Epithelial cell of prostate (primary cell): ENCODE measurements around the gene ZNF804B.

Source experiments
- DNase-seq: peaks from one replicate; pipeline ENCODE4 v3.0.0-alpha.2; 2011; ENCODE audit warnings: low read depth, low spot score
- H3K27ac ChIP-seq: fragments of 450-650 bp; 2 replicates; pipeline ENCODE4 v1.5.1; 2017; ENCODE audit warnings: mild to moderate bottlenecking

ZNF804B gene

GRCh38 chr7:88826222-88826621 lies 66.7 kb downstream of the ZNF804B start:
- no peak overlapping the region for H3K27ac ChIP-seq
- no peak for DNase-seq

- H3K27ac ChIP-seq: no peak overlapping the region
- no peak for DNase-seq
These were observed 75.7 kb downstream of the ZNF804B start for GRCh38 chr7:88835147-88835728.

DNA sequence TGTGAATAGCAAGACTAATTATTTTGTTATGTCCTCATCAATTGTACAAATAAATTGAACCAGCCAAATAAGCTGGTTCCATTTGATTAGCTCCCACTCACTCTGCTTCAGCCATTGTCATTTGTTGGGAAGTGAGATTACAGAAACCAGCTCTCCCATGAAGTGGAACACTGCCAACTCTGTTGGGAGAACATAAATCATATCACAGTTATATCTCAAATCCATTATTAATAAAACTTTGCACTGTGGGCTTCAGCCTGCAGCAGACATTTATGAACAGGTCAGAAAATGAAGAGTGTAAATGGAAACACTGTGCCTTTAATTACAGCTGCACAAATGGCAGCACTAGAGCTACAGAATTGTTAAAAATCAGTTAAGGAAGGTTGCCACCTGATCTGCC lies 82.7 kb downstream of the ZNF804B start:
- H3K27ac ChIP-seq: no peak overlapping the region
- no peak for DNase-seq

DNA sequence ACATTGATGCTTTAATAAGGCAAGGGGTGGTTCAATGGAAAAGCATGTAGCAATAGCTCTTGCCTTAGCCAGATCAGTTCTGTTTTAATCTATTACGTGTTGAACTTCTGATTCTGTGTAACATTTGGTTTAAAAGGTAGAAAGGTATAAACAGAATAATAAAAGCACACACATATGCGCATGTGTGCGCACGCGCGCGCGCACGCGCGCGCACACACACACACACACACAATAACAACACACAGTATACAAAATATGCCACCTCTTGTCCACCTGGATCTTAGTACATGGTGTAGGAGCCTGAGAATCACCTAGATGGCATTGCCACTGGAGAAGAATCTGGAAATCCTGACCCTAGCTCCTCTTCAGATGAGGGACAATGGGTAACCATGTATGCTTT lies 85.6 kb downstream of the ZNF804B start:
- H3K27ac ChIP-seq: no peak overlapping the region
- DNase-seq: no peak

DNA sequence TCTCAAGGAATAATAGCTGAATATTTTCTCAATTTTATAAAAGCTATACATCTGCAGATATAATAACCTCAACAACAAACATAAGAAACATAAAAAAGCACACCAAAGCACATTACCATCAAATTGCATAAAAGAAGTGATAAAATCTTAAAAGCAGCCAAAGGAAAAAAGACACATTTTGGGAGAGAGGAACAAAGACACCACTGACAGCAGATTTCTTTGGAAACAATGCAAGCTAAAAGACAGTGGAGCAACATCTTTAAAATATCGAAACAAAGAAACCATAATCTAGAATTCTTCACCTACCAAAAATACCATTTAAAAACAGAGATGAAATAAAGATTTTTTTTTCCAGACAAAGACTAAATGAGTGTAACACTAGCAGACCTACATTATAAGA lies 91.7 kb downstream of the ZNF804B start:
- no peak overlapping the region for H3K27ac ChIP-seq
- no peak for DNase-seq

GRCh38 chr7:88859288-88859687 lies 99.8 kb downstream of the ZNF804B start:
- DNase-seq: no peak
- H3K27ac ChIP-seq: no peak overlapping the region

DNA sequence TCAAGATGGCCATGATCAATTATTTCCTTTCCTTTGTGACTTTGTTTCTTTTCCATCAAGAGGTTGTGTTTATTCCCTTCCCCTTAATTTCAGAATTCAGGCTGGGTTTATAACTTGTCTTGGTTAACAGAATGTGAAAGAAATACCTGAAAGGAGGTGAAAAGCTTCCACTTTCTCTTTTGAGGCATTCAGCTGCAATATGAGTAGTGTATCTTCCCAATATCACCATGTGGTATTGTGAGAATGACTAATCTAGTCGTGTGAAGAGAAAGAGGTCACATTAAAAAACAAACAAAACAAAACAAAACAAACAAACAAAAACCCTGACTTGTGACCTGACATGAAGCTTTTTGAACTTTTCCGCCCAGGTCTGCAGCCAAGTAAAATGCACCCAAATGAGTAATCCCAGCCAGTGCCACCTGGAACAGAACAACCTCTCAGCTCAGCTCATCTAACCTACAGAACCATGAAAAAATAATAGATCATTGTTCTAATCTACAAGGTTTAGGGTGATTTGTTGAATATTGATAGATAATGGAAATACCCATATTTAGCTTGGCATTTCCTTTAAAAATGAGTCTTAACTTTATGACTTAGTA lies 106.9 kb downstream of the ZNF804B start:
- no peak overlapping the region for H3K27ac ChIP-seq
- no peak for DNase-seq

GRCh38 chr7:88867158-88867557 lies 107.7 kb downstream of the ZNF804B start:
- DNase-seq: no peak

DNA sequence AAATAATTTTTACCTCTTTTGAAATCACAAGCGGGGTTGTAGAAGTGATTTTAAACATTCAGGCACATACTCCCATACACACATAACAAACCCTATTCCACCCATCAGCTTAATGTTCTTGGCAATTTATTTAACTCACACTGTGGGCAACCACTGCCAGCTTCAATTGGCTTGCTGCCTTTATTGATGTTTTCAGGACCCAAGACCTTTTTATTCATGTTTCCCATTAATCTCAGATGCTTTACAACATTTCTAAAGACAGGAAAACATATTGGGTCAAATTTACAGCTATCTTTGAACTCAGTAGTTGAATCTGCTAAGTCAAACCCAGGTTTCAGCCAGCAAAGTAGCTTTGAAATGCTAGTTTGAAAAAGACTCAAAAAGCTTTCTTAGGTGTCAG lies 109.0 kb downstream of the ZNF804B start:
- DNase-seq: no peak
- no peak overlapping the region for H3K27ac ChIP-seq

More at GRCh38 chr7:88867158-88867557, 107.7 kb downstream of the ZNF804B start:
- H3K27ac ChIP-seq: no peak overlapping the region

GRCh38 chr7:88881136-88881535 lies 121.6 kb downstream of the ZNF804B start:
- H3K27ac ChIP-seq: no peak overlapping the region
- no peak for DNase-seq

DNA sequence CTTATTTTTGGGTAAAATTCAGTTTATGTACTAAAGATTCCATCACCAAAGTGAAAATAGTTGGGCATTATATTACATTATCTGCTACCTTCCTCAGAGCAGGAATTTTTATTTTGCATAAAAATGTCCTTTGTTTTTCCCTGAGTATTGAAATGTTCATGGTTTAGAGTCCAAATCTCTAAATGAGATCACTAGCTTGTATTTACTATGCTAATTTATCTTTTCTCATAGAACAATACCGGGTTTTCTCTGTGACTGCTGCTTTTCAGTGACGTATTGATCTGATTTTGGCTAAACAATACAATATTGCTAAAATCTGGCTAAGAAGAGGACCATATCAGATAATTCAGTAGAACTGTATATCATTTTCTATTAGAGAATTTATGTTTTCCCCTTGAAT lies 125.6 kb downstream of the ZNF804B start:
- DNase-seq: no peak
- no peak overlapping the region for H3K27ac ChIP-seq

GRCh38 chr7:88888684-88889083 lies 129.2 kb downstream of the ZNF804B start:
- no peak overlapping the region for H3K27ac ChIP-seq
- no peak for DNase-seq

DNA sequence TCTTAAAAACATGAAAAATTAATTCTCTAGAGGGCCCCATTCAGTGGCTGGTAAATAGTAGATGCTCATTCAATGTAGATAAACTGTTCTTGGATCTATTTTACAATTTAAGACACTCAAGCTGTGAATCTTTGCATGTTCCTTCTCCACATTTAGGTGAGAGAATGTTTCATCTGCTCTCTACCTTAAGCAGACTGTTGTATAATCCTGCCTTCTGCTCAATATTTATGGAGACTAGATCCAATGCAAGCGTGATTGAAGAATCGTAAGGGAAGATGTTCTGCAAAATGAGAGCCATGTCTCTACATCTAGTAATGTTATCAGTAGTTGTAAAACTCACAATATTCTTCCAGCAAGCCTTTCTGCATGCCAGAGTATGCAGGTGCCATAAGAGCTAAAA lies 151.0 kb downstream of the ZNF804B start:
- DNase-seq: no peak
- H3K27ac ChIP-seq: no peak overlapping the region

DNA sequence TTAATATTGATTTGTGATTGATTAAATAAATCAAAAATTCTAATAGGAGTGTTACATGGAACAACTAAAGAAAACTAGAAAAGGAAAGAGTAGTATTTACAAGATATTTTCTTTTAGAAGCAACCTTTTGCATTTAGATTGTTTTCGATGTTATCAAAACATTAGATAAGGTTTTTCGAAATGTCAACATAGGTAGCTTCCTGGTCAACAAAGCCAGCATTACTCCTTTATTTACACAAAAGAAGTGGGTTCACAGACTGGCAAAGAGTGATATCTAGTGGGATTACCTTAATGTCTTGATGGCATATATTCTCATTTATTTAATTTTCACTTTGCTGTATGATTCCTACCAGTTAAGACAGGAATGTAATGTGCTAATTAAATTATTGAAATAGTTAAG lies 153.4 kb downstream of the ZNF804B start:
- no peak for DNase-seq
- no peak overlapping the region for H3K27ac ChIP-seq

GRCh38 chr7:88915615-88916014 lies 156.1 kb downstream of the ZNF804B start:
- no peak overlapping the region for H3K27ac ChIP-seq
- DNase-seq: no peak

DNA sequence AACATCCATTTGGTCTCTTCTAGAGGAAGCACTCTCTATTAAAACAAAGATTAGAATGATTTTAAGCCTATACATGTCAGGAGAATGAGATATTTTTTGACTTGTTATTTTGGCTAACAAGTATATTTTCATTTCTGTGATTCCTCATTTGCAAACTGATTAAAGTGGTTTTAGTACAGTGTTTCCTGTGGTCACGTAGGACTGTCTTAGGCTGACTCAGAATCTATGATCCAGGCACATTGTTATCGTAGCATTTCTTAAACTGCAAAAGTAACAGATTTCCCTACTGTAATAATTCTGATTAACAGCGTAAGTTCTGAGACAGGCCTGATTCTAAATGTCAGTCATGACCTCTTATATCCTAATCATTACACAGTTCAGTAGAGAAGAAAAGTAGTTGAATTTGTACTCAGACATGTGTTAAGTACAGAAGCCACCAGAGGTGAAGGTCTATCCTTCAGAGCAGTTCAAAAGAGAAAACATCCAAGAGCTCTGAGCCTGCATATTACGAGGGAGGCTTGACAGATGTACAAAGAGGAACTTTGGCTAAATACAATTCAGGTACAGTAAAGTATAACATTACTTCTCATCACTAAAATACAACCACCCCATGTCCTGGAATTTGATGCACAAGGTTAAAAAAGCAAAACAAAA lies 160.1 kb downstream of the ZNF804B start:
- no peak overlapping the region for H3K27ac ChIP-seq
- DNase-seq: no peak

GRCh38 chr7:88922944-88923343 lies 163.4 kb downstream of the ZNF804B start:
- no peak for DNase-seq
- no peak overlapping the region for H3K27ac ChIP-seq

- no peak for DNase-seq
- no peak overlapping the region for H3K27ac ChIP-seq
These were observed 168.8 kb downstream of the ZNF804B start for GRCh38 chr7:88928276-88928675.

GRCh38 chr7:88929719-88930118 lies 170.2 kb downstream of the ZNF804B start:
- no peak overlapping the region for H3K27ac ChIP-seq
- DNase-seq: no peak

DNA sequence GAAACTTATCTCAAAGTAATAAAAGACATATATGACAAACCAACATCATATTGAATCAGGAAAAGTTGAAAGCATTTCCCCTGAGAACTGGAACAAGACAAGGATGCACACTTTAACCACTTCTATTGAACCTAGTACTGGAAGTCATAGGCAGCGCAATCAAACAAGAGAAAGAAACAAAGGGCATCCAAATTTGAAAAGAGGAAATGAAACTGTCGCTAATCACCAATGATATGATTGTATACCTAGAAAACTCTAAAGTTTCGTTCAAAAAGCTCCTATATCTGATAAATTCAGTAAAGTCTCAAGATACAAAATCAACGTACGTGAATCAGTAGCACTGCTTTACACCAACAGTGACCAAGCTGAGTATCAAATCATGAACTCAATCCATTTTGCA lies 173.8 kb downstream of the ZNF804B start:
- H3K27ac ChIP-seq: no peak overlapping the region
- DNase-seq: no peak

- no peak overlapping the region for H3K27ac ChIP-seq
- DNase-seq: no peak
These were observed 183.5 kb downstream of the ZNF804B start for GRCh38 chr7:88942815-88943501.
